K562 (cell line): ENCODE results near the gene RAB4B. TPM values are rescaled to one million over a fixed set of nuclear protein-coding genes. Genes with fewer than 3 reads are reported as not detected.

Source experiments
- ATAC-seq: fragments of 200-7000 bp; cut with Tn5 transposase; 3 replicates; pipeline ENCODE4 v1.9.1; 2020; ENCODE audit warnings: moderate library complexity
- BruUV-seq: library from RNA; stranded (reverse); fragments of 400-500 nt; replicated peaks from 2 replicates; lab custom pipeline; 2021; lab: Mats Ljungman, UMichigan
- CTCF ChIA-PET: fragments of 300-600 bp; formaldehyde crosslinking; extraction: SDS; loops from one replicate; lab custom pipeline; 2021; ENCODE audit warnings: low intra/inter-chr PET ratio; lab: Yijun Ruan, JAX
- POLR2A ChIA-PET: fragments of 300-600, 350-650 bp; sonication (Branson Sonifier 250); formaldehyde crosslinking; extraction: SDS; loops from one replicate; lab custom pipeline; 2021; ENCODE audit warnings: antibody characterized with exemption, inconsistent platforms; lab: Yijun Ruan, JAX
- DNase-seq, 4 experiments: peaks; one replicate each; pipeline versions ENCODE4 v3.0.0 to v3.0.0-alpha.2; 2011 to 2018; ENCODE audit warnings: low spot score in 3 of 4, mixed read lengths in 3 of 4; ENCODE audit errors: extremely low read depth in 1 of 4
- FAIRE-seq: peaks from 2 replicates; lab custom pipeline; 2011; peaks lifted over from hg19 to GRCh38; lab: Jason Lieb, UNC
- H2AFZ ChIP-seq: 2 replicates; pipeline ENCODE4 v1.6.0; 2011; ENCODE audit warnings: low read depth, low read length, control low read depth, inconsistent platforms
- H3K27ac ChIP-seq: fragments of 200-600 bp; 3 replicates; pipeline ENCODE4 v1.8.0; 2011; ENCODE audit warnings: low read depth, mild to moderate bottlenecking, control low read depth, inconsistent platforms, low read length, moderate library complexity, mixed read lengths; ENCODE audit errors: extremely low read depth
- H3K27me3 ChIP-seq, 2 experiments: fragments of 300-600 bp in 1 of 2; 2 replicates in 1 of 2; 3 replicates in 1 of 2; pipeline versions ENCODE4 v1.6.0 to v1.8.0; 2011; ENCODE audit warnings: inconsistent platforms in 2 of 2, low read length in 2 of 2, mild to moderate bottlenecking in 1 of 2, mixed read lengths in 1 of 2, moderate library complexity in 1 of 2; ENCODE audit not compliant: control insufficient read depth in 2 of 2, insufficient read depth in 2 of 2
- H3K36me3 ChIP-seq: fragments of 300-600 bp; 3 replicates; pipeline ENCODE4 v1.8.0; 2011; ENCODE audit warnings: mild to moderate bottlenecking, low read length, inconsistent platforms; ENCODE audit not compliant: control insufficient read depth, insufficient read depth
- H3K4me1 ChIP-seq, 2 experiments: fragments of 200-600 bp in 1 of 2; replicated peaks in 1 of 2; 2 replicates in 1 of 2; 3 replicates in 1 of 2; pipeline versions ENCODE4 v1.5.1 to v1.8.0; 2011; ENCODE audit warnings: inconsistent platforms in 2 of 2, low read length in 2 of 2, mild to moderate bottlenecking in 1 of 2, mixed read lengths in 1 of 2, moderate library complexity in 1 of 2; ENCODE audit not compliant: control insufficient read depth in 2 of 2, insufficient read depth in 2 of 2
- H3K4me2 ChIP-seq: 2 replicates; pipeline ENCODE4 v1.6.1; 2011; ENCODE audit warnings: low read length, control low read depth, inconsistent platforms, mixed read lengths; ENCODE audit not compliant: insufficient read depth
- H3K4me3 ChIP-seq: fragments of 200-600 bp; sonication (generic), shearing (Covaris generic); 2 replicates; pipeline ENCODE4 v1.5.1; 2016; ENCODE audit warnings: control low read depth, inconsistent platforms
- H3K79me2 ChIP-seq: fragments of 200-600 bp; 3 replicates; pipeline ENCODE4 v1.8.0; 2011; ENCODE audit warnings: low read length, inconsistent platforms; ENCODE audit not compliant: control insufficient read depth, insufficient read depth
- H3K9ac ChIP-seq, 2 experiments: 2 replicates each; pipeline versions ENCODE4 v1.6.0 to v1.6.1; 2011; ENCODE audit warnings: low read depth in 2 of 2, low read length in 2 of 2, control low read depth in 1 of 2, inconsistent platforms in 1 of 2, mild to moderate bottlenecking in 1 of 2, mixed read lengths in 1 of 2; ENCODE audit not compliant: insufficient read depth in 1 of 2
- H3K9me1 ChIP-seq: one replicate; pipeline ENCODE4 v1.6.0; 2011; ENCODE audit warnings: inconsistent platforms, mild to moderate bottlenecking, low read length, moderate library complexity; ENCODE audit not compliant: control insufficient read depth, insufficient read depth
- H3K9me3 ChIP-seq: replicated peaks from 2 replicates; pipeline ENCODE4 v1.5.1; 2011; ENCODE audit warnings: low read depth, low read length, inconsistent platforms; ENCODE audit not compliant: control insufficient read depth, insufficient read depth
- H4K20me1 ChIP-seq: replicated peaks from 2 replicates; pipeline ENCODE4 v1.6.1; 2011; ENCODE audit warnings: low read length, inconsistent platforms, mixed read lengths; ENCODE audit not compliant: control insufficient read depth, insufficient read depth
- ARHGAP35 ChIP-seq: fragments of 450-650 bp; IDR thresholded peaks from 2 replicates; pipeline ENCODE4 v1.6.1; 2018; ENCODE audit not compliant: partially characterized antibody
- BRD9 ChIP-seq: fragments of 450-650 bp; IDR thresholded peaks from 2 replicates; pipeline ENCODE4 v1.6.1; 2018; ENCODE audit warnings: low read depth; ENCODE audit not compliant: partially characterized antibody
- LARP7 ChIP-seq: fragments of 450-650 bp; IDR thresholded peaks from 2 replicates; pipeline ENCODE4 v1.6.1; 2016
- MCM5 ChIP-seq: fragments of 450-650 bp; IDR thresholded peaks from 2 replicates; pipeline ENCODE4 v1.6.1; 2016; ENCODE audit warnings: low read depth
- MYNN ChIP-seq, 2 experiments: sonication (generic); formaldehyde crosslinking in 1 of 2; IDR thresholded peaks; 2 replicates each; pipeline versions ENCODE4 v1.5.0 to v1.6.1; 2016 to 2020; ENCODE audit warnings: antibody characterized with exemption in 1 of 2, missing genetic modification reagents in 1 of 2
- POLR2AphosphoS5 ChIP-seq: IDR thresholded peaks from 2 replicates; pipeline ENCODE4 v1.6.1; 2011; ENCODE audit warnings: mild to moderate bottlenecking, low read depth, low read length, moderate library complexity; ENCODE audit not compliant: control insufficient read depth, insufficient read depth
- REST ChIP-seq, 2 experiments: fragments of 450-650 bp; formaldehyde crosslinking in 1 of 2; IDR thresholded peaks; 2 replicates each; pipeline versions ENCODE4 v1.4.0 to v1.6.1; 2014 to 2020; ENCODE audit warnings: mild to moderate bottlenecking in 2 of 2, borderline replicate concordance in 1 of 2, low read depth in 1 of 2
- SIN3A ChIP-seq, 2 experiments: fragments of 150-350 bp in 1 of 2; IDR thresholded peaks; 2 replicates each; pipeline ENCODE4 v1.6.1; 2011 to 2016; ENCODE audit warnings: borderline replicate concordance in 2 of 2, low read depth in 2 of 2, low read length in 2 of 2, mild to moderate bottlenecking in 2 of 2, moderate library complexity in 2 of 2; ENCODE audit not compliant: control insufficient read depth in 1 of 2
- SIRT6 ChIP-seq: IDR thresholded peaks from one replicate; pipeline ENCODE4 v1.6.1; 2012; ENCODE audit warnings: low read depth, mild to moderate bottlenecking, control low read depth, inconsistent platforms, low read length, moderate library complexity
- ZEB2 ChIP-seq: fragments of 450-650 bp; IDR thresholded peaks from 2 replicates; pipeline ENCODE4 v1.6.1; 2016
- ZNF274 ChIP-seq: IDR thresholded peaks from 2 replicates; pipeline ENCODE4 v1.6.1; 2011; ENCODE audit warnings: low read depth, mild to moderate bottlenecking, low read length, moderate library complexity, borderline replicate concordance
- ZNF717 ChIP-seq: fragments of 250-450 bp; sonication (Bioruptor Pico); IDR thresholded peaks from 2 replicates; pipeline ENCODE4 v1.5.0; 2021
- ZZZ3 ChIP-seq: fragments of 450-650 bp; IDR thresholded peaks from 2 replicates; pipeline ENCODE4 v1.6.1; 2016; ENCODE audit warnings: antibody characterized with exemption, mild to moderate bottlenecking, moderate library complexity
- WGBS: fragments of 100-300 bp; shearing (Covaris generic); methylation state at CpG from one replicate; pipeline ENCODE4 v1.1.6; 2016; ENCODE audit warnings: low coverage, mixed read lengths; ENCODE audit not compliant: insufficient coverage; ENCODE audit errors: missing lambda C conversion rate; 5-methylcytosine and 5-hydroxymethylcytosine counted together
- in situ Hi-C: fragments of 300-500 bp; cut with MboI; formaldehyde crosslinking; loops from 4 replicates; pipeline ENCODE4 v1.15.0; 2018; ENCODE audit warnings: inconsistent platforms, mixed read lengths
- intact Hi-C: fragments of 100-400 bp; cut with micrococcal nuclease; formaldehyde crosslinking; loops from 2 replicates; pipeline ENCODE4 v1.14.2; 2022
- polyA plus RNA-seq, 8 experiments: library from polyadenylated mRNA; depleted of rRNA in 4 of 8; stranded (reverse) in 5 of 8; unstranded in 3 of 8; fragments of >200 nt; fragmentation: Nextera tagmentation in 2 of 8; fragmentation: Illumina TruSeq in 1 of 8; extraction: Ambion mirVana in 2 of 8; extraction: Trizol in 1 of 8; gene quantifications; 2 replicates each; pipeline versions ENCODE4 v1.2.1 to v1.2.3, GENCODE V29; 2011 to 2014; ENCODE audit warnings: inconsistent platforms in 1 of 8, missing spikeins in 1 of 8
- total RNA-seq, 7 experiments: library from RNA; depleted of rRNA in 6 of 7; stranded (reverse); fragments of >200 nt in 6 of 7; fragmentation: Illumina TruSeq in 2 of 7; extraction: Trizol in 2 of 7; gene quantifications; 2 replicates each; pipeline versions ENCODE4 v1.2.1 to v1.2.3, GENCODE V29; 2011 to 2021; ENCODE audit warnings: low replicate concordance in 1 of 7

The RAB4B gene
- total and polyA plus RNA-seq, 9 of the 15 experiments (the other 6 are each of a cell fraction or from before 2014, with no cell fraction given): 0.28 to 20.4 (median 9.0) TPM

GRCh38 chr19:40798683-40799557, 20.9 kb downstream of the RAB4B start, which contains the start of gene EGLN2:
TSS of gene EGLN2 (plus strand) at chr19:40799191. CDS start at chr19:40800573, 1,382 bp downstream.
- FAIRE-seq (peak; percentile 100), ATAC-seq (peak; percentile 88), DNase-seq (peak; percentile 94 to 100 (median 96))
- H3K4me2 ChIP-seq: peak within 1 kb of the TSS; percentile 82
- H3K9me1 ChIP-seq: peaks cover 13% of the 10 kb centered on the region
- H3K4me1 ChIP-seq: peaks cover 48 to 57% of the 10 kb centered on the region in 2 experiments
- H3K9me3 ChIP-seq: no peaks in the 10 kb centered on the region
- WGBS: 2% methylated on average over 25 of the region's 110 CpGs
- peak within 1 kb of the TSS; percentile 89 for H3K4me3 ChIP-seq
- no peaks in the 10 kb centered on the region for H3K27me3 ChIP-seq
- ChIA-PET POLR2A (interaction anchor here (0.6 to 1.9 kb wide), 11 partner anchors 8 to 465 kb away, joined by 3 to 15 read pairs (median 3); partner anchors contain the start of genes ACTMAP, BLVRB and RAB4B), CTCF (no interaction called here)
- H3K79me2 ChIP-seq: peaks cover 46% of the 10 kb centered on the region
- peaks cover 37% of the 10 kb centered on the region; the same call in 2 of the 3 replicates for H3K36me3 ChIP-seq
- peak within 1 kb of the TSS; percentile 95 for H3K27ac ChIP-seq
- peak within 1 kb of the TSS; percentile 88 for H2AFZ ChIP-seq
- H4K20me1 ChIP-seq: peaks cover 27% of the 10 kb centered on the region
- no TSS peak for BruUV-seq
- in situ Hi-C loops: no loop called here
- H3K9ac ChIP-seq: peak within 1 kb of the TSS; percentile 95 to 98
- intact Hi-C loops: loop anchor here (1.0 to 2.0 kb wide), 2 partner anchors 21 to 48 kb away; partner anchors contain the start of genes ACTMAP, RAB4B and SNRPA
- TF ChIP-seq BRD9 (peak; percentile 19), ZNF717 (CRISPR knock-in tag) (no peak), MYNN (IDR thresholded peaks at IDR 0.05) (no peak), MYNN (CRISPR knock-in tag; IDR thresholded peaks at IDR 0.05) (no peak), ARHGAP35 (no peak), MCM5 (no peak), SIN3A (IDR thresholded peaks at IDR 0.05; ENCODE audit: borderline replicate concordance in 2 of 2, control insufficient read depth in 1 of 2, low read depth in 2 of 2, low read length in 2 of 2) (no peak; a peak in 1 of 4 replicates), ZEB2 (no peak), POLR2AphosphoS5 (peak; percentile 40; the same call in 1 of the 2 replicates), REST (IDR thresholded peaks at IDR 0.05; ENCODE audit: borderline replicate concordance) (peak; percentile 54), REST (CRISPR knock-in tag; IDR thresholded peaks at IDR 0.05; ENCODE audit: low read depth) (no peak), LARP7 (no peak), ZZZ3 (no peak), ZNF274 (no peak), SIRT6 (no peak)
